Measurements from ENCODE around the gene PRSS1. TPM values are rescaled to one million over a fixed set of nuclear protein-coding genes. Genes with fewer than 3 reads are reported as not detected.

The PRSS1 gene
- total RNA-seq, 4 donors from 2014 or later, result not detected

DNA sequence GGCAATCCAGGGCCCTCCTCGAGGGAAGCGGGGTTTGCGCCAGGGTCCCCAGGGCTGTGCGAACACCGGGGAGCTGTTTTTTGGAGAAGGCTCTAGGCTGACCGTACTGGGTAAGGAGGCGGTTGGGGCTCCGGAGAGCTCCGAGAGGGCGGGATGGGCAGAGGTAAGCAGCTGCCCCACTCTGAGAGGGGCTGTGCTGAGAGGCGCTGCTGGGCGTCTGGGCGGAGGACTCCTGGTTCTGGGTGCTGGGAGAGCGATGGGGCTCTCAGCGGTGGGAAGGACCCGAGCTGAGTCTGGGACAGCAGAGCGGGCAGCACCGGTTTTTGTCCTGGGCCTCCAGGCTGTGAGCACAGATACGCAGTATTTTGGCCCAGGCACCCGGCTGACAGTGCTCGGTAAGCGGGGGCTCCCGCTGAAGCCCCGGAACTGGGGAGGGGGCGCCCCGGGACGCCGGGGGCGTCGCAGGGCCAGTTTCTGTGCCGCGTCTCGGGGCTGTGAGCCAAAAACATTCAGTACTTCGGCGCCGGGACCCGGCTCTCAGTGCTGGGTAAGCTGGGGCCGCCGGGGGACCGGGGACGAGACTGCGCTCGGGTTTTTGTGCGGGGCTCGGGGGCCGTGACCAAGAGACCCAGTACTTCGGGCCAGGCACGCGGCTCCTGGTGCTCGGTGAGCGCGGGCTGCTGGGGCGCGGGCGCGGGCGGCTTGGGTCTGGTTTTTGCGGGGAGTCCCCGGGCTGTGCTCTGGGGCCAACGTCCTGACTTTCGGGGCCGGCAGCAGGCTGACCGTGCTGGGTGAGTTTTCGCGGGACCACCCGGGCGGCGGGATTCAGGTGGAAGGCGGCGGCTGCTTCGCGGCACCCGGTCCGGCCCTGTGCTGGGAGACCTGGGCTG, 47.5 kb downstream of the PRSS1 start:
- peaks cover 0 to 19% of the 10 kb centered on the region in 2 donors for H3K27me3 ChIP-seq
- no peaks in the 10 kb centered on the region for H3K9me3 ChIP-seq

GRCh38 chr7:142797391-142798377, 48.4 kb downstream of the PRSS1 start:
- TF ChIP-seq, protein P1, sequence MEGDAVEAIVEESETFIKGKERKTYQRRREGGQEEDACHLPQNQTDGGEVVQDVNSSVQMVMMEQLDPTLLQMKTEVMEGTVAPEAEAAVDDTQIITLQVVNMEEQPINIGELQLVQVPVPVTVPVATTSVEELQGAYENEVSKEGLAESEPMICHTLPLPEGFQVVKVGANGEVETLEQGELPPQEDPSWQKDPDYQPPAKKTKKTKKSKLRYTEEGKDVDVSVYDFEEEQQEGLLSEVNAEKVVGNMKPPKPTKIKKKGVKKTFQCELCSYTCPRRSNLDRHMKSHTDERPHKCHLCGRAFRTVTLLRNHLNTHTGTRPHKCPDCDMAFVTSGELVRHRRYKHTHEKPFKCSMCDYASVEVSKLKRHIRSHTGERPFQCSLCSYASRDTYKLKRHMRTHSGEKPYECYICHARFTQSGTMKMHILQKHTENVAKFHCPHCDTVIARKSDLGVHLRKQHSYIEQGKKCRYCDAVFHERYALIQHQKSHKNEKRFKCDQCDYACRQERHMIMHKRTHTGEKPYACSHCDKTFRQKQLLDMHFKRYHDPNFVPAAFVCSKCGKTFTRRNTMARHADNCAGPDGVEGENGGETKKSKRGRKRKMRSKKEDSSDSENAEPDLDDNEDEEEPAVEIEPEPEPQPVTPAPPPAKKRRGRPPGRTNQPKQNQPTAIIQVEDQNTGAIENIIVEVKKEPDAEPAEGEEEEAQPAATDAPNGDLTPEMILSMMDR (IDR thresholded peaks at IDR 0.05), result no peak
- TF ChIP-seq POLR2A (IDR thresholded peaks at IDR 0.05), result no peak
- DNase-seq, result peak in 2 of 3 donors; percentile 67 to 70
- Histone ChIP-seq H3K27ac (peak overlapping the region; percentile 78 to 97 (median 90)), H3K4me3 (peak overlapping the region; percentile 48 to 74 (median 56)), H3K4me1 (peaks cover 0 to 14% (median 4%) of the 10 kb centered on the region in 4 donors), H3K27me3 (peaks cover 0 to 19% of the 10 kb centered on the region in 2 donors), H3K9me3 (no peaks in the 10 kb centered on the region), H3K36me3 (no peaks in the 10 kb centered on the region)

More for the DNA sequence above, 47.5 kb downstream of the PRSS1 start:
- TF ChIP-seq, protein P1 (IDR thresholded peaks at IDR 0.05), result no peak
- no peak for TF ChIP-seq POLR2A (IDR thresholded peaks at IDR 0.05)
- H3K36me3 ChIP-seq, result no peaks in the 10 kb centered on the region
- DNase-seq, result peak in 1 of 3 donors; percentile 45
- H3K4me1 ChIP-seq, result peaks cover 0 to 14% (median 4%) of the 10 kb centered on the region in 4 donors
- peak overlapping the region; percentile 48 to 74 (median 56) for H3K4me3 ChIP-seq
- peak overlapping the region; percentile 78 to 97 (median 90) for H3K27ac ChIP-seq

GRCh38 chr7:142798451-142799436, 49.5 kb downstream of the PRSS1 start:
- no peaks in the 10 kb centered on the region for H3K36me3 ChIP-seq
- H3K27me3 ChIP-seq, result peaks cover 0 to 19% of the 10 kb centered on the region in 2 donors
- peak overlapping the region; percentile 48 to 74 (median 56) for H3K4me3 ChIP-seq
- no peak for DNase-seq
- no peaks in the 10 kb centered on the region for H3K9me3 ChIP-seq
- peaks cover 0 to 16% (median 4%) of the 10 kb centered on the region in 4 donors for H3K4me1 ChIP-seq
- TF ChIP-seq POLR2A (IDR thresholded peaks at IDR 0.05), result no peak
- TF ChIP-seq, protein P1 (IDR thresholded peaks at IDR 0.05), result no peak
- H3K27ac ChIP-seq, result peak overlapping the region; percentile 78 to 97 (median 90)

- H3K4me3 ChIP-seq, result peak overlapping the region; percentile 18 to 74 (median 48)
- H3K27ac ChIP-seq, result peak overlapping the region; percentile 78 to 97 (median 90)
- H3K9me3 ChIP-seq, result no peaks in the 10 kb centered on the region
- no peak for DNase-seq
- no peak for TF ChIP-seq POLR2A (IDR thresholded peaks at IDR 0.05)
- TF ChIP-seq, protein P1 (IDR thresholded peaks at IDR 0.05), result no peak
- no peaks in the 10 kb centered on the region for H3K36me3 ChIP-seq
- peaks cover 0 to 19% of the 10 kb centered on the region in 2 donors for H3K27me3 ChIP-seq
- H3K4me1 ChIP-seq, result peaks cover 0 to 23% (median 7%) of the 10 kb centered on the region in 4 donors
Observed at GRCh38 chr7:142799437-142799835, 50.2 kb downstream of the PRSS1 start.

Measured in Peyer's patch (tissue), 4 donors.